Left kidney (tissue), 8 donors: ENCODE data around the gene TRABD. TPM values are rescaled to one million over a fixed set of nuclear protein-coding genes. Genes with fewer than 3 reads are reported as not detected.
"Not testable (repeated sequence)": the region's sequence is repeated elsewhere in the genome, so short reads cannot be mapped to it uniquely, and the experiment has no call there.

Source experiments
- DNase-seq: peaks from one replicate; pipeline ENCODE4 v3.0.0-alpha.2; 2013
- long read RNA-seq, 8 donors: transcript quantifications; one replicate each; lab custom pipeline, GENCODE V29; 2026
- polyA plus RNA-seq: library from polyadenylated mRNA; unstranded; fragments of 120-200 nt; gene quantifications from one replicate; pipeline ENCODE4 v1.2.1, GENCODE V29; 2013; ENCODE audit not compliant: insufficient read length

Gene TRABD, protein sequence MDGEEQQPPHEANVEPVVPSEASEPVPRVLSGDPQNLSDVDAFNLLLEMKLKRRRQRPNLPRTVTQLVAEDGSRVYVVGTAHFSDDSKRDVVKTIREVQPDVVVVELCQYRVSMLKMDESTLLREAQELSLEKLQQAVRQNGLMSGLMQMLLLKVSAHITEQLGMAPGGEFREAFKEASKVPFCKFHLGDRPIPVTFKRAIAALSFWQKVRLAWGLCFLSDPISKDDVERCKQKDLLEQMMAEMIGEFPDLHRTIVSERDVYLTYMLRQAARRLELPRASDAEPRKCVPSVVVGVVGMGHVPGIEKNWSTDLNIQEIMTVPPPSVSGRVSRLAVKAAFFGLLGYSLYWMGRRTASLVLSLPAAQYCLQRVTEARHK
- polyA plus RNA-seq, result 20.7 TPM
- long read RNA-seq, donor 1, transcript TRABD-202 (10 exons, 2,272 nt), result major isoform, 6 of 9 reads
- long read RNA-seq, donor 1, partial matches to known transcripts, result 0 of 9 reads
- long read RNA-seq, donor 1, other reads (novel, unspliced or antisense), result 0 of 9 reads
- long read RNA-seq, donor 2, partial matches to known transcripts, result 0 of 5 reads
- long read RNA-seq, donor 2, other reads (novel, unspliced or antisense), result 0 of 5 reads
- long read RNA-seq, donor 3, transcript TRABD-202 (10 exons, 2,272 nt), result major isoform, 6 of 19 reads
- long read RNA-seq, donor 3, partial matches to known transcripts, result 11 of 19 reads
- long read RNA-seq, donor 3, other reads (novel, unspliced or antisense), result 0 of 19 reads
- long read RNA-seq, donor 4, partial matches to known transcripts, result 0 of 1 reads
- long read RNA-seq, donor 4, other reads (novel, unspliced or antisense), result 0 of 1 reads
- long read RNA-seq, donor 5, transcript TRABD-202 (10 exons, 2,272 nt), result major isoform, 11 of 27 reads
- long read RNA-seq, donor 5, partial matches to known transcripts, result 0 of 27 reads
- long read RNA-seq, donor 5, other reads (novel, unspliced or antisense), result 11 of 27 reads
- long read RNA-seq, donor 6, transcript TRABD-202 (10 exons, 2,272 nt), result major isoform, 12 of 28 reads
- long read RNA-seq, donor 6, partial matches to known transcripts, result 12 of 28 reads
- long read RNA-seq, donor 6, other reads (novel, unspliced or antisense), result 0 of 28 reads
- long read RNA-seq, donor 7, partial matches to known transcripts, result 0 of 10 reads
- long read RNA-seq, donor 7, other reads (novel, unspliced or antisense), result 0 of 10 reads
- long read RNA-seq, donor 8, partial matches to known transcripts, result 0 of 5 reads
- long read RNA-seq, donor 8, other reads (novel, unspliced or antisense), result 0 of 5 reads

- DNase-seq, result peak; percentile 85
Observed at GRCh38 chr22:50185375-50186087, at the start of gene TRABD. Gene TRABD, plus strand, starts transcription at chr22:50185913. Its CDS starts 7,148 bp downstream, at chr22:50193061.

DNA sequence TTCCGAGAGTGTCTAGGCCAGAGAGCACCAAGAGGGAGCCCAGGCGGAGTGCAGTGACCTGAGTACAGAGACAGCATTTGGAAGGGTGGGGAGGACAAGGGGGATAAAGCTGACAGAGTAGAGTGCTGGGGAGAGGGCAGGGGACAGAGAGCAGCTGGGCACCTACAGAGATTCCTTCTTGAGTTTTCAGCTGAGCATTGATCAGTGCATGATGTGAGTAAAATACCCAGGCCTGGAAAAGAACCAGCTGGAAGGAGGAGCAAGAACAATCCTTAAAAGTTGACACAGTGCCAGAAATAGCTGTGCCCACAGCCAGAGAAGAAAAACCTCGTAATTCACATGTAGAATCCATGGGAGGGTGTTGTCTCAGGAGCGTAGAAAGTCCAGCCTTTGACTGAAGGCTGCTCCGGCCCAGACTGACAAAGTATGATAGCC lies 49.1 kb upstream of the TRABD start:
- no peak for DNase-seq

GRCh38 chr22:50137277-50137676 lies 48.4 kb upstream of the TRABD start:
- DNase-seq, result not testable (repeated sequence)

- DNase-seq, result no peak
Observed at GRCh38 chr22:50138041-50138440, 47.7 kb upstream of the TRABD start.

- DNase-seq, result no peak
Observed at GRCh38 chr22:50138988-50139387, 46.7 kb upstream of the TRABD start.

GRCh38 chr22:50139843-50140415 lies 45.8 kb upstream of the TRABD start:
- no peak for DNase-seq

DNA sequence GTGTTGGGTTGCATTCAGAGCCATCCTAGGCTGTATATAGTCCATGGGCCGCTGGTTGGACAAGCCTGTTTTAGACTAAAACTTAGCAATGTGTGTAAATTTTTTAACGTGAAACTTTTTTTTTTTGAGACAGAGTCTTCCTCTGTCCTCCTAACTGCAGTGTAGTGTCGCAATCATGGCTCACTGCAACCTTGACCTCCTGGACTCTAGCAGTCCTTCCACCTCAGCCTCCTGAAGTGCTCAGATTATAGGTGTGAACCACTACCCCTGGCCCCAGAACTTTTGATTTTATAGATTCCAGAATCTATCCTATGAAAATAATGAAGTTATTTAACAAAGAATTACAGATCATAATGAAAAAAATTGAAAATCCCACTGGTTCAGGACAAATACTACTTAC lies 45.1 kb upstream of the TRABD start:
- DNase-seq, result no peak

- DNase-seq, result no peak
Observed at GRCh38 chr22:50141462-50141861, 44.3 kb upstream of the TRABD start.

DNA sequence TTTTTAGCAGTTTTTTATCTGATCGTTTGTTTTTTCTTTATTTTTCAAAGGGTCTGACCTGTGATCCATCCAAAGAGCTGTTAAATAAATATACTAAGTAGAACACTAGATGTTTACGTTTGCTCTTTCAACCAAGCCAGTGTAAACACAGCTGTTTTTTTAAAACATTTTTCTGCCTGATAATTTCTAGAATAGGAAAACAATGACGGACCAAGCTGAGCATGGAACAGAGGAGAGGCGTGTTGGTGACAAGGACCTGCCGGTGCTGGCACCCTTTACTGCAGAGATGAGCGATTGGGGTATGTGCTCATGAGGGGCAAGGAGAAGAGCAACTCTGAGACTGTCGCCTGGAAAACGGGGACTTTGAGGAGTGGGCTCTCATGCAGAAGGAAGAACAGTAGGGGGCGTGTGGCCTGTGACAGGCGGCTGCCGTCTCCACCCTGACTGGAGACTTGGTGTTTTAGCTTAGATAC lies 43.8 kb upstream of the TRABD start:
- no peak for DNase-seq

DNA sequence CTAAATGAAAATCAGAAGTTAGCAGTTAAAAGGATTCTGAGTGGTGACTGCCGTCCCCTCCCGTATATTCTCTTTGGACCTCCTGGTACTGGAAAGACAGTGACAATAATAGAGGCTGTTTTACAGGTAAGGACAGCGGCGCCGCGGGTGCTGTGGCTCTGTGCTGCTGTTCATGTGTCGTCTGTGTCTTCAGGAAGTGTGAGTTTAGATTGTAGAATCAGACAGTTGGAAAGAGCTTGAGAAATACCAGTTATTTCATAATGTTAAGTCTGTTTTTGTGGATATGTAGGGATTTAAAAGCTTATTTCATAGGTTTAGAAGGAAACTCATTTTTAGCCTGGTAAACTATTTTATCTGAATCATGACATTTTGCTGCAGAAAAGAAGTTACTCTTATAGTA lies 42.6 kb upstream of the TRABD start:
- no peak for DNase-seq

- DNase-seq, result no peak
Observed at GRCh38 chr22:50144005-50144614, 41.6 kb upstream of the TRABD start.

GRCh38 chr22:50145721-50146438 lies 39.8 kb upstream of the TRABD start:
- no peak for DNase-seq

- peak; percentile 51 for DNase-seq
Observed at GRCh38 chr22:50146439-50147238, 39.1 kb upstream of the TRABD start.

GRCh38 chr22:50147258-50148165 lies 38.2 kb upstream of the TRABD start:
- DNase-seq, result not testable (repeated sequence)

GRCh38 chr22:50148166-50148500 lies 37.6 kb upstream of the TRABD start:
- DNase-seq, result no peak

DNA sequence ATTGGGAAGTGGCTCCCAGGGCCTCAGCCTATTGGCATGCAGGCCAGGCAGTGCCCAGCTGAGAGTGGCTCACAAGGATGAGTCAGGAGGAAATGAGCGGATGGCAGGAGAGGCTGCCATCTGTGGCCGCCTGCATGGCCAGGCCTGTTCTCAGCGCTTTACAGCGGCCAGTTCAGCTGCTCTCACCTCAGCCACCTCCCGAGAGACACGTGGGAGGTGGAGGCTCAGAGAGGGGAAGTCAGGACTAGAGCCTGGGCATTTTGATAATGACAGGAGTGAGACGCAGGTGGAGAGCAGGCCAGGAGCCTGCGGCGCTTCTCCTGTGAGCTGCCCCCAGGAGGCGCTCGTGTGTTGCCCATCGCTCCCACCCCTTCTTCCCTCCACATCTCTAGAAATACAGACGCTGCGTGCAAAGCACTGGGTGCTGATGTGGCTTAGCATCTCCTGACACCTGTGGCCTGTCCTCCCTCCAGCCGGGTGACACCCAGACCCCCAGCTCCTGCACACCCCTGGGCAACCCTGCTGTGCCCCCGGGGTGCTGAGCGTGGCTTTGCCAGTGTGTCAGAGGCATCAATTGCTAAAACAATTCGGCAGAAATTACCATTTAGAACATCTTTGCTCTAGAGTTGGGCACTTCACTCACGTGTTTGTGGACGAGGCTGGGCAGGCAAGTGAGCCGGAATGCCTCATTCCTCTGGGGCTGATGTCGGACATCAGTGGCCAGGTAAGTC lies 36.6 kb upstream of the TRABD start:
- DNase-seq, result peak; percentile 20
